H1 (cell line): Measurements from ENCODE around the gene TAF10. TPM values are rescaled to one million over a fixed set of nuclear protein-coding genes. Genes with fewer than 3 reads are reported as not detected.
A peak's percentile ranks its signal among the peaks of the same experiment; 100 is the strongest.

Experiments
- HDAC6 ChIP-seq: IDR thresholded peaks from one replicate; pipeline ENCODE4 v1.7.1; 2012; ENCODE audit warnings: low read depth, mild to moderate bottlenecking, inconsistent platforms, low read length, moderate library complexity
- RAD21 ChIP-seq, 2 experiments: IDR thresholded peaks in 1 of 2; conservative IDR thresholded peaks in 1 of 2; 2 replicates each; pipeline ENCODE4 v1.6.1; 2011; ENCODE audit warnings: low read depth in 2 of 2, low read length in 2 of 2, improper control_type of control experiment in 1 of 2, inconsistent platforms in 1 of 2, mild to moderate bottlenecking in 1 of 2, moderate library complexity in 1 of 2
- SIN3A ChIP-seq, 2 experiments: IDR thresholded peaks in 1 of 2; conservative IDR thresholded peaks in 1 of 2; 2 replicates each; pipeline ENCODE4 v1.6.1; 2011 to 2012; ENCODE audit warnings: low read length in 2 of 2, improper control_type of control experiment in 1 of 2, low read depth in 1 of 2, mild to moderate bottlenecking in 1 of 2
- SIRT6 ChIP-seq: IDR thresholded peaks from one replicate; pipeline ENCODE4 v1.7.1; 2012; ENCODE audit warnings: low read length, inconsistent platforms
- polyA plus RNA-seq, 7 experiments: library from polyadenylated mRNA; depleted of rRNA in 3 of 7; stranded (reverse) in 5 of 7; unstranded in 2 of 7; fragments of >200 nt in 5 of 7; fragments of 200-250 nt in 2 of 7; gene quantifications; 1 replicate in 5 of 7; 2 replicates in 1 of 7; 4 replicates in 1 of 7; pipeline versions ENCODE4 v1.2.1 to v1.2.3, GENCODE V29; 2011 to 2013; ENCODE audit warnings: missing spikeins in 2 of 7, mixed read lengths in 2 of 7
- total RNA-seq: library from RNA; stranded (reverse); fragmentation: NEBNext Ultra II Directional; extraction: Animal tissue kit (Norgen Biotek cat#: 25700); gene quantifications from 2 replicates; pipeline ENCODE4 v1.2.1, GENCODE V29; 2021

The TAF10 gene
- total and polyA plus RNA-seq, 2 of the 8 experiments (the other 6 are each of a cell fraction or from before 2014, with no cell fraction given), result 128 to 213 TPM

- TF ChIP-seq SIRT6, result no peak
- TF ChIP-seq RAD21 (IDR thresholded peaks at IDR 0.05 in 1 of 2, conservative IDR thresholded peaks at IDR 0.05 in 1 of 2; ENCODE audit: low read depth in 2 of 2, low read length in 2 of 2), result no peak
- TF ChIP-seq HDAC6, result no peak
- TF ChIP-seq SIN3A (conservative IDR thresholded peaks at IDR 0.05 in 1 of 2, IDR thresholded peaks at IDR 0.05 in 1 of 2; ENCODE audit: low read depth in 1 of 2, low read length in 2 of 2), result peak; percentile 91 to 97; a peak in 3 of 4 replicates
- TF ChIP-seq, all 59 proteins: peak for 19
Observed at GRCh38 chr11:6619004-6619745, 7.2 kb upstream of the TAF10 start, which contains the start of gene TPP1 (continued).
